Glutamatergic neuron (in vitro differentiated cells): ENCODE data around the gene MACROD2. TPM values are rescaled to one million over a fixed set of nuclear protein-coding genes. Genes with fewer than 3 reads are reported as not detected.

ENCODE experiments used
- DNase-seq: peaks from one replicate; pipeline ENCODE4 v3.0.0; 2022
- H3K27ac Mint-ChIP-seq: one replicate; pipeline ENCODE4 v1.8.0; 2020; ENCODE audit warnings: mild to moderate bottlenecking, mixed read lengths, inconsistent platforms; ENCODE audit not compliant: unreplicated experiment
- H3K27me3 Mint-ChIP-seq: one replicate; pipeline ENCODE4 v1.8.0; 2020; ENCODE audit warnings: mild to moderate bottlenecking, moderate library complexity, mixed read lengths, inconsistent platforms; ENCODE audit not compliant: unreplicated experiment
- H3K36me3 Mint-ChIP-seq: one replicate; pipeline ENCODE4 v1.8.0; 2020; ENCODE audit warnings: mild to moderate bottlenecking, mixed read lengths, inconsistent platforms; ENCODE audit not compliant: unreplicated experiment
- H3K4me1 Mint-ChIP-seq: one replicate; pipeline ENCODE4 v1.8.0; 2020; ENCODE audit warnings: mild to moderate bottlenecking, low read depth, mixed read lengths, inconsistent platforms; ENCODE audit not compliant: unreplicated experiment
- H3K4me3 Mint-ChIP-seq: one replicate; pipeline ENCODE4 v1.8.0; 2020; ENCODE audit warnings: mild to moderate bottlenecking, mixed read lengths, inconsistent platforms; ENCODE audit not compliant: unreplicated experiment
- H3K9me3 Mint-ChIP-seq: one replicate; pipeline ENCODE4 v1.8.0; 2020; ENCODE audit warnings: mild to moderate bottlenecking, moderate library complexity, mixed read lengths, inconsistent platforms; ENCODE audit not compliant: unreplicated experiment
- total RNA-seq: library from RNA; stranded (reverse); fragmentation: NEBNext Ultra II Directional; extraction: Animal tissue kit (Norgen Biotek cat#: 25700); gene quantifications from one replicate; pipeline ENCODE4 v1.2.1, GENCODE V29; 2021; ENCODE audit not compliant: unreplicated experiment
- TF ChIP-seq, protein P1 (sequence below): fragments of 200-600 bp; sonication (generic); IDR thresholded peaks from one replicate; pipeline ENCODE4 v1.5.0; 2021; ENCODE audit not compliant: partially characterized antibody, unreplicated experiment

The MACROD2 gene
- total RNA-seq, 1 donor from 2014 or later = 8.7 TPM

DNA sequence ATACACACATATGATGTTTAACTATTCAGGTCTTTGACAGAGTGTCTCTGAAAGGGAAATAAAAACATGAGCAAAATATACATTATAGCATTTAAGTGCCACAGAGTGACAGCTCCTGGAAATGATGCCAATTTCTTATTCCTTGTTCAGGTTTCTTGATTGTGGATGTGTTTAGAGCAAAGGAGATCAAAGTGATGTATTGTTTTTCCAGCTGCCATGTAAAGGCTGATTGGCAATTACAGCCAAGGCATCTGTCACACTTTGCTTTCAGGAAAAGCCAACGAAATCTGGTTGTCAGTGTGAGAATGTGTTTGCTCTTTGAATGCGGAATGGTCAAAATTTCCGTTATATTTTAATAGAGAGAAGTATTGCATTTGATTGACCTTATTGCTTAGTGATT lies 689.9 kb downstream of the MACROD2 start:
- Mint-ChIP-seq H3K4me3 (no peak overlapping the region), H3K27ac (peak overlapping the region; percentile 10), H3K36me3 (no peaks in the 10 kb centered on the region), H3K9me3 (no peaks in the 10 kb centered on the region), H3K4me1 (peaks cover 7% of the 10 kb centered on the region), H3K27me3 (no peaks in the 10 kb centered on the region)
- no peak for DNase-seq
- TF ChIP-seq, protein P1, sequence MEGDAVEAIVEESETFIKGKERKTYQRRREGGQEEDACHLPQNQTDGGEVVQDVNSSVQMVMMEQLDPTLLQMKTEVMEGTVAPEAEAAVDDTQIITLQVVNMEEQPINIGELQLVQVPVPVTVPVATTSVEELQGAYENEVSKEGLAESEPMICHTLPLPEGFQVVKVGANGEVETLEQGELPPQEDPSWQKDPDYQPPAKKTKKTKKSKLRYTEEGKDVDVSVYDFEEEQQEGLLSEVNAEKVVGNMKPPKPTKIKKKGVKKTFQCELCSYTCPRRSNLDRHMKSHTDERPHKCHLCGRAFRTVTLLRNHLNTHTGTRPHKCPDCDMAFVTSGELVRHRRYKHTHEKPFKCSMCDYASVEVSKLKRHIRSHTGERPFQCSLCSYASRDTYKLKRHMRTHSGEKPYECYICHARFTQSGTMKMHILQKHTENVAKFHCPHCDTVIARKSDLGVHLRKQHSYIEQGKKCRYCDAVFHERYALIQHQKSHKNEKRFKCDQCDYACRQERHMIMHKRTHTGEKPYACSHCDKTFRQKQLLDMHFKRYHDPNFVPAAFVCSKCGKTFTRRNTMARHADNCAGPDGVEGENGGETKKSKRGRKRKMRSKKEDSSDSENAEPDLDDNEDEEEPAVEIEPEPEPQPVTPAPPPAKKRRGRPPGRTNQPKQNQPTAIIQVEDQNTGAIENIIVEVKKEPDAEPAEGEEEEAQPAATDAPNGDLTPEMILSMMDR = no peak

DNA sequence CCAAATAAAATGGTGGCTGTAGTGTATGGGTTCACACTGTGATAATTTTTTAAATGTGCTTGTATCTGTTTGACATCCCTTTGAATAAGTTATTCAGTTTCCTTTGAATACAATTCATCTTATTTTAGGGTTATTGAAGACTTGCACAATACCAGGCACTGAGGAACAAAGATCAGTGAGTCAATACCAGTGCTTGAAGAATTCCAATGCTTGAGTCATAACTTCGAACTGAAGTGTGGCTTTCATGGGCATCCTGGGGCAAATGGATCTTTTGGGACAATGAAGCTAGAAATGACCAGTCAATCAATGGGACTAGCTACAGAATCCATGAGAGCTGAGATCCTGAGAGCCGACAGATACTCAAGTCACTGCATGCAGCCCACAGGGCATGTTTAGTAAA lies 692.0 kb downstream of the MACROD2 start:
- H3K27ac Mint-ChIP-seq = no peak overlapping the region
- peaks cover 7% of the 10 kb centered on the region for H3K4me1 Mint-ChIP-seq

DNA sequence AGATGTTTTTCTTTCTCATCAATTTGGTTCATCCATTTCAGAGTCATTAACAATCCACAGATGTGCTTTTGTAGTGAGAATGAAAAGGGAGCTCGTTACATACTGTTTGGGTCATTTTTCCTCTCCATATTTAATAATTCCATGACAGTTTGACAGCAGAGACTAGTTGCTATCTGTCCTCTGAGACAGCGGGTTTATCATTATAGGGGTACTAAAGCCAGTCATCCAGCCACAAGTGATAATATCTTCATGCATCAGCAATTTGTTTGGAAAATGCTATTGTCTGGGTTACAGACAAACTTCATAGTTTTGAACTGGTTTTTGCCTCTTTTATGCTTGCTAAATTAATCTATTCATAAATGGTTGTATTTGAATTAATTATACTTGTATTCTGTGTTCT lies 692.7 kb downstream of the MACROD2 start:
- Mint-ChIP-seq H3K27ac (no peak overlapping the region), H3K4me1 (peaks cover 7% of the 10 kb centered on the region), H3K36me3 (no peaks in the 10 kb centered on the region), H3K27me3 (no peaks in the 10 kb centered on the region), H3K9me3 (no peaks in the 10 kb centered on the region), H3K4me3 (no peak overlapping the region)
- DNase-seq = no peak
- TF ChIP-seq, protein P1 = no peak

More for the DNA sequence above, 692.0 kb downstream of the MACROD2 start:
- DNase-seq = no peak
- no peak overlapping the region for H3K4me3 Mint-ChIP-seq
- no peaks in the 10 kb centered on the region for H3K9me3 Mint-ChIP-seq
- TF ChIP-seq, protein P1 = no peak
- H3K36me3 Mint-ChIP-seq = no peaks in the 10 kb centered on the region
- no peaks in the 10 kb centered on the region for H3K27me3 Mint-ChIP-seq

DNA sequence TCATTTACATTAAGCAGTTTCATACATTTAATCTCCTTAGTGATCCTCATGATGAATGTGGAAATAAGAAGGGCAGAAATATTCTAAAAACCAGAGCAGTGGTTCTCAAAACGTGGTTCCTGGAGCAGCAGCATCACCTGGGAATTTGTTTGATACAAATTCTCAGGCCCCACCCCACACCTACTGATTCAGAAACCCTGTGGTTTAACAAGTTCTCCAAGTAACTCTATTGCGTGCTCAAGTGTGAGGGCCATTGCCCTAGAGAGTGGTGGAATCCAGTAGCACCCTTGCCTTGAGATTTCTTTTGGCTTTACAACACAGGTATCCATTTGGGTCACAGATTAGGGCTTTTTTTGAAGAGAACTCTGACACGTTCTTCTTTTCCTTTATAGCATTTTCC lies 696.7 kb downstream of the MACROD2 start:
- Mint-ChIP-seq H3K27me3 (no peaks in the 10 kb centered on the region), H3K9me3 (no peaks in the 10 kb centered on the region), H3K4me3 (no peak overlapping the region), H3K36me3 (no peaks in the 10 kb centered on the region), H3K27ac (no peak overlapping the region), H3K4me1 (peaks cover 6% of the 10 kb centered on the region)
- TF ChIP-seq, protein P1 = no peak
- no peak for DNase-seq

DNA sequence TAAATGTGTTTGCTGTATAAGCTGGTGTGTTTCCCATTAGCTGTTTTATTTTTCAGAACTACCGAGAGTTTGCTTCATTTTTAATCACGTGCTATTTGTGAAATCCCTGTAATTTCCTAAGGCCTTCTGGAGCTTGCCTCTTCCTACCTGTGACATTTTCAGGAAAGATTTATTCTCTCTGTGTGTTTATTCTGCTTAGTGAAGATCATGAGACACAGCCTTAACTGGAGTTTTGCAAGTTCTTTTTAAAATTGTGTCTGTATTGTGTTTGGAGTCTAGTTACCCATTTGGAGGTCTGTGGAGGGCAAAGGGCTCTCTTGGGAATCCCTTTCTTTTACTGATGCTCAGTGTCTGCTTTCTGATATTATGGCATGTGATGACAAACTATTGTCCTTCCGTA lies 701.2 kb downstream of the MACROD2 start:
- Mint-ChIP-seq H3K27me3 (no peaks in the 10 kb centered on the region), H3K27ac (no peak overlapping the region), H3K4me1 (peaks cover 9% of the 10 kb centered on the region), H3K4me3 (no peak overlapping the region), H3K36me3 (no peaks in the 10 kb centered on the region), H3K9me3 (no peaks in the 10 kb centered on the region)
- TF ChIP-seq, protein P1 = no peak
- no peak for DNase-seq
